HepG2 (cell line): ENCODE data around the gene KRTAP3-3.

Source experiments
- AKAP8 ChIP-seq: sonication (generic); formaldehyde crosslinking; IDR thresholded peaks from 2 replicates; pipeline ENCODE4 v1.5.1; 2020; ENCODE audit warnings: mild to moderate bottlenecking, missing genetic modification reagents
- RERE ChIP-seq: IDR thresholded peaks from 2 replicates; pipeline ENCODE4 v1.6.1; 2016; ENCODE audit warnings: low read depth, missing genetic modification reagents, missing compliant biosample characterization
- TF ChIP-seq, protein P1 (sequence below), 2 experiments: IDR thresholded peaks; 2 replicates each; pipeline ENCODE4 v1.6.1; 2011 to 2012; ENCODE audit warnings: low read length in 2 of 2, borderline replicate concordance in 1 of 2, low read depth in 1 of 2, mild to moderate bottlenecking in 1 of 2, moderate library complexity in 1 of 2
- TF ChIP-seq, protein P2 (sequence below): sonication (generic); formaldehyde crosslinking; IDR thresholded peaks from 2 replicates; pipeline ENCODE4 v1.5.0; 2020; ENCODE audit warnings: mild to moderate bottlenecking, missing genetic modification reagents, moderate library complexity

GRCh38 chr17:41029633-41030245, 35.8 kb upstream of the KRTAP3-3 start, which contains the start of gene KRTAP1-4:
- TF ChIP-seq, protein P1, sequence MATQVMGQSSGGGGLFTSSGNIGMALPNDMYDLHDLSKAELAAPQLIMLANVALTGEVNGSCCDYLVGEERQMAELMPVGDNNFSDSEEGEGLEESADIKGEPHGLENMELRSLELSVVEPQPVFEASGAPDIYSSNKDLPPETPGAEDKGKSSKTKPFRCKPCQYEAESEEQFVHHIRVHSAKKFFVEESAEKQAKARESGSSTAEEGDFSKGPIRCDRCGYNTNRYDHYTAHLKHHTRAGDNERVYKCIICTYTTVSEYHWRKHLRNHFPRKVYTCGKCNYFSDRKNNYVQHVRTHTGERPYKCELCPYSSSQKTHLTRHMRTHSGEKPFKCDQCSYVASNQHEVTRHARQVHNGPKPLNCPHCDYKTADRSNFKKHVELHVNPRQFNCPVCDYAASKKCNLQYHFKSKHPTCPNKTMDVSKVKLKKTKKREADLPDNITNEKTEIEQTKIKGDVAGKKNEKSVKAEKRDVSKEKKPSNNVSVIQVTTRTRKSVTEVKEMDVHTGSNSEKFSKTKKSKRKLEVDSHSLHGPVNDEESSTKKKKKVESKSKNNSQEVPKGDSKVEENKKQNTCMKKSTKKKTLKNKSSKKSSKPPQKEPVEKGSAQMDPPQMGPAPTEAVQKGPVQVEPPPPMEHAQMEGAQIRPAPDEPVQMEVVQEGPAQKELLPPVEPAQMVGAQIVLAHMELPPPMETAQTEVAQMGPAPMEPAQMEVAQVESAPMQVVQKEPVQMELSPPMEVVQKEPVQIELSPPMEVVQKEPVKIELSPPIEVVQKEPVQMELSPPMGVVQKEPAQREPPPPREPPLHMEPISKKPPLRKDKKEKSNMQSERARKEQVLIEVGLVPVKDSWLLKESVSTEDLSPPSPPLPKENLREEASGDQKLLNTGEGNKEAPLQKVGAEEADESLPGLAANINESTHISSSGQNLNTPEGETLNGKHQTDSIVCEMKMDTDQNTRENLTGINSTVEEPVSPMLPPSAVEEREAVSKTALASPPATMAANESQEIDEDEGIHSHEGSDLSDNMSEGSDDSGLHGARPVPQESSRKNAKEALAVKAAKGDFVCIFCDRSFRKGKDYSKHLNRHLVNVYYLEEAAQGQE (IDR thresholded peaks at IDR 0.05; ENCODE audit: borderline replicate concordance in 1 of 2, low read depth in 1 of 2, low read length in 2 of 2), result no peak
- TF ChIP-seq RERE (CRISPR knock-in tag) (no peak), AKAP8 (no peak)
- TF ChIP-seq, protein P2, sequence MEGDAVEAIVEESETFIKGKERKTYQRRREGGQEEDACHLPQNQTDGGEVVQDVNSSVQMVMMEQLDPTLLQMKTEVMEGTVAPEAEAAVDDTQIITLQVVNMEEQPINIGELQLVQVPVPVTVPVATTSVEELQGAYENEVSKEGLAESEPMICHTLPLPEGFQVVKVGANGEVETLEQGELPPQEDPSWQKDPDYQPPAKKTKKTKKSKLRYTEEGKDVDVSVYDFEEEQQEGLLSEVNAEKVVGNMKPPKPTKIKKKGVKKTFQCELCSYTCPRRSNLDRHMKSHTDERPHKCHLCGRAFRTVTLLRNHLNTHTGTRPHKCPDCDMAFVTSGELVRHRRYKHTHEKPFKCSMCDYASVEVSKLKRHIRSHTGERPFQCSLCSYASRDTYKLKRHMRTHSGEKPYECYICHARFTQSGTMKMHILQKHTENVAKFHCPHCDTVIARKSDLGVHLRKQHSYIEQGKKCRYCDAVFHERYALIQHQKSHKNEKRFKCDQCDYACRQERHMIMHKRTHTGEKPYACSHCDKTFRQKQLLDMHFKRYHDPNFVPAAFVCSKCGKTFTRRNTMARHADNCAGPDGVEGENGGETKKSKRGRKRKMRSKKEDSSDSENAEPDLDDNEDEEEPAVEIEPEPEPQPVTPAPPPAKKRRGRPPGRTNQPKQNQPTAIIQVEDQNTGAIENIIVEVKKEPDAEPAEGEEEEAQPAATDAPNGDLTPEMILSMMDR (CRISPR knock-in tag), result no peak
